HG03064 (cell line): ENCODE data around the gene ST3GAL6.

ENCODE experiments used
- ATAC-seq: cut with Tn5 transposase; IDR thresholded peaks from one replicate; pipeline ENCODE4 v1.9.1; 2021; ENCODE audit warnings: low read depth; ENCODE audit not compliant: unreplicated experiment

Gene ST3GAL6

DNA sequence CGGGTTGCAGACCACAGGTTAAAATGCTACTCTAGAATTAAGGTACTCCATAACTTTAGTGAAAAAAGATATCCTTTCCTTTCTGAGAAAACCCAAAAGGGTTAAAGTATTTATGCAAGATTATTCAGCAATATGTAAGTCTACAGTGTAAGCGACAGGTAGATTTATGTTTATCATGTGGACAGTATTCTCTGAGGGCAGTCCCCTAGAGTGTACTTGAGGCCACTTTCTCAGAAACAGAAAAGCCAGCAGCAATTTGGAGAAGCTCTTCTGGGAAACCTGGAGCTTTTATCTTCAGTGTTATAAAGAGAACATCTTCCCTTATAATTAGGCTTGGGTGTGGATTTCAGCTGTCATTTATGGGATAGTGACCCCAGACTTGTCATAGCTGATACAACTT lies 8.9 kb downstream of the ST3GAL6 start:
- ATAC-seq = no peak

DNA sequence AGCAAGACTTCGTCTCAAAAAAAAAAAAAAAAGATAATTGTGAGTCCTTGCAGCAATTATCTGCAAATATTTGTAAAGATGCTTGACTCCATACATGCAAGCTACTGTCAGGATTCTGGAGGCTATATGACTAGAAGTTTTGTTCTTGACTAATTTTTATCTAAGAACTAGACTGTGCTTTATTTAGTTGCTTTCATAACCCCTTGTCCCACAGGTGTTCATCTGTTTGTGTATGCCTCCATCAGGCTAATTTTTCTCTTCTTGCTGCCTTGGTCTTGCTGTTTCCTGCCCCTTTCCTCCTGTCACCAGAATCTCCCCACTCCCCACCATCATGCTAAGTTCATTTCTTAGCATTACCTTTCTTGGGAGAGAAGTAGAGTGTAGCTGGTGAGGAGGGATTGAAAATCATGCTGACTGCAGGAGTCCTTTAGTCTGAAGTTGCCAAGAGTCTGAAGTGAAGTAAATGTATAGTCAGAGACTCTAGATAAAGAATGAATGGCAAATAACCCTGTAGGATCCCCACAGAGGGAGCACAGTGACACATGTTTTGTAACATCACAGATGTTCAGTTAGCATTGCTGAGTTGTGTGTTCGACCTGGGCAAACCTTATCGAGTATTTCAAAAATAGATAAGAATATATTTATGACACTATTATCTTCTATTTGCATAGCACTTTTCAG lies 12.5 kb downstream of the ST3GAL6 start:
- no peak for ATAC-seq

DNA sequence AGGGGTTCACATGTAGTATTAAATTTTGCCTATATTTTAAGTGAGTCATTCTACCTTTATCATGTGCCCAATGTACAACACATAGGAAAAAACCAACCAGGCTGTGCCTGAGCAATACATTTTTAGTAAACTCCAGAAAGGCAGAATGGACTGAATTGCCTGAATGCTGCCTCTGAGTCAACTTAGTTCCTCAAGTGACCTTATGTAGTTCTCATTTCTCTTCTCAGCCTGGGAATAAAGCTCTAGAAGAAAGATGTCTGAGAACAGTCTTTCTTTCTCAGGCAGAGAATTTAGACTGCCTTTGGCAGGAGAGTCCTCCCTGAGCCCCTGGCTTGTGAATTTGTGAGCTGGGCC lies 13.0 kb downstream of the ST3GAL6 start:
- ATAC-seq = no peak

DNA sequence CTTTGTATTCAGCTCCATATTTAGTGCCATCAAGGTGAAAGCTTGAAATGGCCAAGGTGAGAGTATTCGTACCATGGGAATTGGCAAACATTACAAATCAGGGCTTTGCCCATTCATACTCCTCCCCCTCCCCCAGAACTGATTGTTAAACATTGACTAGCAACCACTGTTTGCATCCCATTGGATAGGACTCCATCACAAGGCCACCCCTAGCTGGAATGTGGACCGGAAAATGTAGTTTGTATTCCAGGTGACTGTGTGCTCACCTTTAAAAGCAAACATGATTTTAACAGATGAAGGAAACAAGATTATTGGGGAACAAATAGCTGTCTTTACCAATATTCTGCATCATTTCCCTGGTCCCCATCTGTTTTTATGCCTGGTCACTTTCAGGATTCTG lies 14.1 kb downstream of the ST3GAL6 start:
- no peak for ATAC-seq

DNA sequence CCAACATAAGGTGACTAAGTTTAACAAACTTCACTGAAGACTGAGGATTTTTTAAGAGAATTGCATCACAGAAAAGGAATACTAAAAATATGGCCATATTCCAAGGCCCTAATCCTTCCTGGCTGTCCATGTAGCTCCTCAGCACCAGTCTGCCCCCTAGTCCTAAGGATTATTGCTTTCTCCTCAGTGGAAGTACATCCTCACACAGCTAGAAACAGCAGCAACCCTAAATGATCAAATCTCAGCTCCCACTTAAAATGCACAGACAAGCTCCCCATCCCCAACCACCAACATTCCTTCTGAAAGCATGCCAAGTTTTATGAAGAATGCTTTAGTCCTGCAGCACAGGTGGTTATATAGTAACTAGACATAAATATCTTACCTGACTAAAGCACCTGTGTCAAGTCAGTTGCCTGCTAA lies 14.7 kb downstream of the ST3GAL6 start:
- ATAC-seq = no peak

DNA sequence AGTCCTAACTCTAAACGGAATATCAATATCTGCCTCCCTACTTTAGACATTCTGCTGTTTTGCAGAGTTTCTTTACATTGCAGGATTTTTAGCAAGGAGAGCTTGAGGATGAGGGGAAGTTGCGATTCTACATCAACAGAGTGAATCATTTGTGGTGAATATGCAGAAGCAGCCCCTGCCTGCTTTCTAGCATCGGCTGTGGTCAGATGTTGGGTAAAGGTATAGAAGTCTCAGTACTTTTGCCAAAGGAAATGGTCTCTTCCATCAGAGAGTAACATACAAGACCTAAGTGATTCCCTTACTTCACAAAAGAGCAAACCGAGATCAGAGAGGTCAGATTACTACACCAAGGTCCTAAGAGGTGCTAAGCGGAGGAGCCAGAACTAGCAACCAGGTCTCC lies 15.2 kb downstream of the ST3GAL6 start:
- no peak for ATAC-seq

DNA sequence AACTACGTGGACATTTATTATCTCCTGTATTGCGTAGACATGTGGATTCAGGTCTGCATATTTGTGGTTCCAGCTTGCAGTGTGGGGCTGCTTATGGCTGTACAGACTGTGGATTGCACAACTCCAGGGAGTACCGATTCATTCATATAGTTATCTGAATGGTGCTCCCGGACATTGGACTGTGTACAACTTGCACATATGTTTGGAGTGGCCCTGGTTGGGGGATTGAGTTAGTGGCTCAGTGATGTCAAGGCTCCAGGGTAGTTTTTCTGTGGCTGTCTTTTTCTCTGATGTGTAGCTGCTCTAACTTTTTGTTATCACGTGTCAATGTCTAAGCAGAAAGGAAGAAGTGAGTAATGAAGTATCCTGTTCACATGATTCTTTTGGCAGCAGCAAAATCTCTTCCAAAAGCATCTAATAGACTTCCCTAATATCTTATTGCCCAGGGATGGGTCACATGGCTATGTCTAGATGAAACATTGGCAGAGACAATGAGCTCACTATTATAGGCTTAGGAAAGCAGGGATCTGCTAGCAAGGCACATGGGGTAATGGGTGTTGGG lies 15.8 kb downstream of the ST3GAL6 start:
- ATAC-seq = no peak

DNA sequence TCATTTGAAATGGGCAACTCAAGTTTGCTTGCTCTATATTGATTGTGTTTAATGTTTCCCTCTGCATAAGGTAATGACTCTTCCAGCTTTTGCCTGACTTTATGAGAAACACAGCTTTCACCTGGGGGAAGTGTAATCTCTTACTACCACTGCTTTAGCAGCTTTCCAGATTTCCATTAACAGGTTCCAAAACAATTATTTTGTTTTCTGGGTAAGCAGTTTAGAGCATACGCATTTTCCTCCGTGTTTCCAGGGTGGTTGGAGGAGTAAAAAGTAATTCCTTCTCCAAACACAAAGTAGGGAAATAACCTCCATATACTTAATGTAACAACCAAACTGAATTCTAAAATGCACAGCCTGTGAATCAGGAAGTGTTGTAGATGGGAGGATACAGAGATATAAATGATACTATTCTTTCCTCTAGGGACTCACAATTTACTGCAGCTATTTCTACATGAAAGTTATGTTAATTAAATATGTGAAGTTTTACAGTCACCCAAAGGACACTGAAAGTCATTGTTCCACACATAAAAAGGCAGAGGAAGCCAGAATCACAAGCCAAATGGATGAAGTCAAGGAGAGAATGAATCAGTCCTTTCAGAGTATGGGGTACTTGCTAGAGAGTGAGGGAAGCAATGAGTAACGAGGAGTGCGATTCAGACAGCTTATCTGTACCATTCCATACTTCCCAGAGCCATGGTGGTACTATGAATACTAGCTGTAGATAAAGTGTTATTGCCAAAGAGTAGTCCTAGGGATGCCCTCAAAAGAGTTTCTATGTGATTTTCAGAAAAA lies 16.6 kb downstream of the ST3GAL6 start:
- no peak for ATAC-seq

DNA sequence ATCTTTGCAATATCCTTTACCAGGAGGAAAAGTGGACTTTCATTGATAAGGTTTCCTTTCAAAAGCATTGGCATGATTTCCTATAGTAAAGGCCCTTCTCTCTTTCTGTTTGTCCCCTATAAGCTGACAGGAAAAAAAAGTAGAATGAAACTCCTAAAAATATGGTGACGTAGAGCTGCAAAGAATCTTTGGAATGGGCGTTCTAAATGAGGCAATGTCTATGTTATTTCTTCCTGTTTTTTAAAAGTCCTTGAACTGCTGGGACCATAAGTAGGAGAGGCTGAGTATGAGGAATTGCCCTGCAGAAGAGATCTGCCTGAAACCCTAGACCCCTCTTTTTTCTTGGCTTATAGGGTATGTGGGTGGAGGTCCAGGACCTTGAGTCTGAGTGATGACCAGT lies 17.2 kb downstream of the ST3GAL6 start:
- ATAC-seq = no peak

DNA sequence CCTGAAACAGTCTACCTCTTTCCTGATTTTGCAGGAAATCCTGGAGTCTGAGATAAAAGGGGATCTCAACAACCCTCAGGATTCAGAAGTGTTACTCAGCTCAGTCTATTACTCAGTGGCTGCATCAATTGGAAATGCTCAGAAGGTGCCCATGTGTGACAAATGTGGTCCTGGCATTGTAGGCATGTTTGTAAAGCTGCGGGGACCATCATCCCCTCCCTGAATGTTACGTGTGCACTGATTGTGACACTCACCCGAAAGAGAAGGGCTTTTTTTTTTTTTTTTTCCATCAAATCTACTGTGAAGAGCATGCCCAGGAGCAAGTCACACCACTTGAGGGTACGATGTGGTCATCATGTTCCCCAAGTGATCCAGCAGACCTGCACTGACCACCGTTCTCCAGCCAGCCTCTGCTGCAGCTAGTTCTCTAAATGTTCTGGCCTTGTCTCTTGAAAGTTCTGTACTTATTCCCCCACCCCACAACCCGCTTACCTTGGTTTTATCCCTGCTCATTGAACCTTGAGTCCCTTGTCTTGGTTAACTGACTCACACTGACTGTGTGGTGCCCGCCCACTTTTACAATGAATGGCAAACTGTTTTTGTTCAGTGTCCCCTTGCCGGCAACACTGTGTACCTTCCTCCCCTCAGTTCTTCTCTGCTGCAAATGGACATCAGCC lies 19.8 kb downstream of the ST3GAL6 start:
- ATAC-seq = no peak

DNA sequence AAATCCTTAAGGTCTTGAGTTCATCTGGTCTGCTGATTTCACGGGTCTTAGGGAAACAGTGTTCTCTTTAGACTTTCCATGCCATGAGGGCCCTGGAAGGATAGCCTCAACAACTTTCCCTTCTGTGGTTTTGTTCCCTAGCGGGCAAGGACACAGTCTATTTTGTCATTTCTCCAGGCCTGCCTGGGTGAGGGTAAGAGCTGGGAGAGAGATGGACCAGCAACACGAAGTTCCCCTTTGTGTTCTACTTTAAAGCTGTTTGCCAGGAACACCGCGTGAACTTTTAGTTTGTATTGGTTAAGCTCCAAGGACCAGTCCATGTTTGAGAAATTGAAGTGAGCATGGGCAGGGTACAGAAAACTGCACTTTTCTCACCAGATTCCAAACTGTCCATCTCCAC lies 20.9 kb downstream of the ST3GAL6 start:
- no peak for ATAC-seq

DNA sequence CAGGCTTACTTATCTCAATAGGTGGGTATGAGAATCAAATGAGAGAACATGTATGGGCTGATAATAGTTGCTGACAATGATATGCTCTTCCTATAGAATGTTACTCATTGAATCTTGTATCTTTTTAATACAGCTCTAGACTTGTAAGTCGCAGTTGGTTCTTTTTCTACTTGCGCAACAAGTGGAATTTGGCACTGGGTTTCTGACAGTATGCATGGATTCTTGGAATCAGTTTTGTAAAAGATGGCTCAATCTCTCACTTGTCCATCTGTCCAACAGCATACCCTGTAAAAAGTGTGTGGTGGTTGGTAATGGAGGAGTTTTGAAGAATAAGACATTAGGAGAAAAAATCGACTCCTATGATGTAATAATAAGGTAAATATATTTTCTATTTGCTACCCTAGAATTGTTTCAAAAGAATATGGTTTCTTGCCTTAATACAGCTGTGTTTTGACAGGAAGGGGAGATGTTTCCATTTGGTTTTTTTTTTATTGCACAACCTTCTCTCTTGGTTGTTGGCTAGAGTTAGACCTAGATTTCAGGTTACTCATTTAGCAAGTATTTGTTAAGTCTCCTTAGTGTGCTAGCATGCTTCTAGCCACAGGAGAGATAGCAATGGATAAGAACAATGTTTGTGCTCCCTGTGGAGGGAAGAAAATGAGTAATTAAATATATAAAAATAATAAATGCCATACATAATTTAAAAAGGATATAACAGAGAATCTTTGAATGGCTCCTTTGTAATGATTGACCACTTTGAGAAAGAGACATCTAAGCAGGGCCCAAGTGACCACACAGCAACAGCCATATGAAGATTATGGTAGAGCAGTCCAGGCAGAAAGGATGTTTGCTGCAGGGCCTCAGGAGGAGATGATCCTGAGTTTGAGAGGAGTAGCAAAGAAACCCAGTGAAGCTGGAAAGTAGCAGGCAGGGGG lies 21.8 kb downstream of the ST3GAL6 start:
- no peak for ATAC-seq

DNA sequence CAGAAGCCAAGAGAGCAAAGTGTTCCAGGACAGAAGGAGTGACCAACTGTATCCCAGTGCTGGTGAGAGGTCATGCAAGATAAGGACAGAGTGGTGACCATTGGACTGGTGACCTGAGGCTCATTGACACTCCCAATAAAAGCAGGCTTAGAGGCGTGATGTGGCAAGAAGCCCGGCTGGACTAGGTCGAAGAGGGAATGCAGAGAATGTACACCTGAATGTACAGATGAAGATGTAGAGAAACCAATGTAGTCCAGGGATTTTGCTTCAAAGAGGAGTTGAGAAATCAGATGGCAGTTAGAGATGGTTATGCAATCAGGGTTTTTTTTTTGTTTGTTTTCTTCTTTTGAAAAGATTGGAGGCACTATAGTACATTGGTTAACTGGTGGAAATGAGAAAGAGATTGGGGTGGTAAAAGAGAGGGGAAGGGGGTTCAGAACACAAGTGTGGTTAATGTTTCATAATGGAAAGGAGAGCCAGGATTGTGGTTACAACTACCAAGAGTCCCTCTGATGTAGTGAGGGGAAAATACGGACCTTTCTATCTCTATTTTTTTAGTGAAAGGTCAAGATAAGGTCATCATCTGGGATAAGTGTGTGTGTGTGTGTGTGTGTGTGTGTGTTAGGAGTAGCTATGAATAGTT lies 23.3 kb downstream of the ST3GAL6 start:
- no peak for ATAC-seq

DNA sequence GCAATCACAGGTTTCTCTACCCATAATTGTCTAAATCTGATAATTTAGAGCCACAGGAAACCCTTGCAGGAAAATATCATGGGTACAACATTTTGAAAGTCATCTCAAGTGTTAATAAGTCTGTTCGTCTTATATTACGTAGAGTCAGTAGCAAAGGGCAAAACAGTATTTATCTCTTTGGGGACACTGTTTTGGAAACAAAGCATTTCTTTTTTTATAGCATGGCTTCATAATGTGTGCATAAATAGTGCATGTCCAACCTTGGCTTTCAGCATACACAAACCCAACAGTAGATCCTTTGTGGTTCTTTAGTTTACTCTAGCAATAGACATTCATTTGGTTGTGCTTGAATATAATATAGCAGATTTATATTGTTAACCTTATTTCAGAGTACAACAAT lies 24.0 kb downstream of the ST3GAL6 start:
- ATAC-seq = no peak

DNA sequence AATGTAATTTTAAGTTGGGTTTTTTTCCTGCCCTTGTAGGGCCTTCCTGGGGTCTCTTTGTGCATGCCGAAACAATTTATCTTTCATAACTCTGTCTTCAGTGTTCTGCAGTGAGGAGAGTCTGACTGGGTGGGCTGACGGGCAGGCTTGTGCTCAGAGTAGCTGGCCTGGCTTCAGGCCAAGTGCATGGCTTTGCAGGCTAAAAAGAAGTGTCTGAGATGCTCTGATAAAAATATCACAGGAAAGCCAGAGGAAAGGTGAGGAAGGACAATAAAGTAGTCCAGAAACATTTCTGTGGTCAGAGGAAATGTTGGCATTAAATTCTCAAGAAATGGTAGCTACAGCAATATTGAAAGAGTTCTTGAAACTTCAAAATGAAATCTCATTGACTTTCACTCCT lies 25.5 kb downstream of the ST3GAL6 start:
- ATAC-seq = no peak

DNA sequence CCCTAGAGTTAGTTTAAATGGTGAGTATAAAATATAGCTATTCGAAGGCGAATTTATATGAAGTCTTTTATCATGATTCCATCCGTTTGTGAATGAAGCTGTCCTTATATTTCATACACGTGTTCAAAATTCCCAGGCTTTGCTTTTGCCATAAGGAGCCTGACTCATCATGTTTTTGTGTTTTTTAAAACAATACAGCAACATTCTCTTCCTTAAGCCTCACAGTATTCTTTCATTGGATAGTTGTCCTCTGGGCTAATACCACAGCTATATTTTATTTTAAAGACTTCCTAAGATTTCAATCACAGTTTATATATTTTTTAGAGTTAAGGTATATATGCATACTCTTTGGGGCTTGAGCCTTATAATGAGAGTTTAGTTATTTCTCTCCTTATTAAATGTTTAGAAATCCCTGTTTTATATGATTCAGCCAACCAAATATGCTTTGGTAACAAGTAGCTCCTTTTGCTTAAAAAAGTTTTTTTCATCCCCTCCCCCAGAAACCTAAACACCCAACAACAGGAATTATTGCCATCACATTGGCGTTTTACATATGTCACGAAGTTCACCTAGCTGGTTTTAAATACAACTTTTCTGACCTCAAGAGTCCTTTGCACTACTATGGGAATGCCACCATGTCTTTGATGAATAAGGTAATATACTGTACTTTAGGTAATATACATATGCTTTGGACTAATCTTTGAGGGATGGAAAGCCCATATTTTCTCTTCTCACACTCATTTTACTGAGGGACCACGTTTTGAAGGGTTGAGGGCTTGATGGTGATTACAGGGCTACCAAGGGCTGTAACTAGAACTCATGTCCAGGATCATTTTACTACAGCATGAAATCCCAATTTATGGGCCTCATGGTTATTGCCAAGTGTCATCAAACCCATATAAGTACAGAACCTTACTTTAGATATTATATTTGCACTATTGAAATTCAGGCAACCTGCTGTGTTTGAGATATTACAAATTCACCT lies 28.5 kb downstream of the ST3GAL6 start:
- no peak for ATAC-seq

DNA sequence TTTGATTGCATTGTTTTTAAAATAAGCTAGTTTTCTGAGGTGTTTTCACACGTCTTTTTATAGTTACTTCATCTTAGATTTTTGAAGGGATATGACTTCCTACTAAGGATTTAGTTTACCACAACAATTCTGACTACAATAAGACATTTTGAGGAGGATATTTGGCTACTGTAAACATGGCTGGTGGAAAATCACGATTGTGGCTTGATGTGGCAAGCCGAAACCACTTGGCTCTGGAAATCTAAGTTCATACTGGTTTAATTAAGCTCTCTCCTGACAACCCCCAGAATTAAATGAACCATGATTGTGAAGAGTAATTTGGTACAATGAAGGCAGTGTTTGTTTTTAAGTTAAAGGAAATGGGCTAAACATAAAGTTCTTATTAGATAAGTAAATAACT lies 30.8 kb downstream of the ST3GAL6 start:
- ATAC-seq = no peak

DNA sequence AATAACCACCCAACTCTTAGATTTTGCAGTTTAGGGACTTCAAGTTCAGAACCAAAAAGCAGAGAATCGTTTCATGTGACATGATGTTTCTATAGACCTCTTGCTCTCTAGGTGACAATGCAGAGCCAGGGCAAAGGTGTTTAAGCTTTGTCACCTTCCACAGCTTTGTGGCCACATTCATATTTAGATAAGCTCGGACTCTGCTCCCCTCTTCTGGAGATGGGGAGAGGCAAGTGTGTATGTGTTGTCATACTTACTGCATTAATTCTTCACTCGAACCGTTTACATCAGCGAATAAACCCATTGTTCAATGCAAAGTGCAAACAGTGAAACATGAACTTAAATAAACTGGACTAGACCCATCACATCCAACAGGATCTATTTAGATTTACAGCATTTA lies 33.2 kb downstream of the ST3GAL6 start:
- no peak for ATAC-seq

DNA sequence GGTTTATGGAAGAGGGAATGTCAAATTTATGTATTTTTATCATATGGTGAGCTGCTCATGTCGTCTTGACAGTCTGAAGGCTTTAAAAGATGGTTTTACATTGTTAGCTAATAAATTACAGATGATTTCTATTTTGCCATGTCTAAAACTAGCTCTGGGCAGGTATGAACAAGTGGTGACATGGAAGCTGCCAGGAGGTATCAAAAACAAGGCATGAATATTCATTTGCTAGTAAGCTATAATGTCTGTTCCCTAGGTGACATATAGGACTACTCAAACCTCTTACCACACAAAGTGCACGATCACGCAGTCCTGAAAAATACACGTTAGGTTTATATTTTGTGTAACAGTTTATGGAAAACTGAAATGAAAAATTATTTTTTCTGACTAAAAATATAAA lies 34.8 kb downstream of the ST3GAL6 start:
- ATAC-seq = no peak
